H1 (cell line): ENCODE data around the gene CYP2W1. TPM values are rescaled to one million over a fixed set of nuclear protein-coding genes. Genes with fewer than 3 reads are reported as not detected.
"Not testable (repeated sequence)": the region's sequence is repeated elsewhere in the genome, so short reads cannot be mapped to it uniquely, and the experiment has no call there.

ENCODE experiments used
- CTCF ChIA-PET: fragments of 300-600 bp; sonication (Branson Sonifier 250); formaldehyde crosslinking; loops from one replicate; lab custom pipeline; 2021; ENCODE audit not compliant: partially characterized antibody; lab: Charles Lee
- POLR2A ChIA-PET: fragments of 300-600 bp; sonication (Branson Sonifier 250); formaldehyde crosslinking; loops from one replicate; lab custom pipeline; 2021; ENCODE audit warnings: inconsistent platforms; ENCODE audit not compliant: partially characterized antibody; lab: Charles Lee
- DNase-seq, 2 experiments: peaks; one replicate each; pipeline versions ENCODE4 v3.0.0 to v3.0.0-alpha.2; 2010 to 2022; ENCODE audit warnings: low spot score in 2 of 2, low read depth in 1 of 2, mixed read lengths in 1 of 2
- FAIRE-seq: peaks from 2 replicates; lab custom pipeline; 2011; peaks lifted over from hg19 to GRCh38; lab: Jason Lieb, UNC
- H2AFZ ChIP-seq: 2 replicates; pipeline ENCODE4 v1.8.1; 2012; ENCODE audit warnings: low read length, inconsistent platforms
- H2AK5ac ChIP-seq: 2 replicates; pipeline ENCODE4 v1.6.1; 2013; ENCODE audit warnings: low read depth, low read length
- H2BK120ac ChIP-seq: replicated peaks from 2 replicates; pipeline ENCODE3; 2013; ENCODE audit warnings: low read depth, low read length, inconsistent platforms
- H2BK12ac ChIP-seq: 2 replicates; pipeline ENCODE4 v1.6.1; 2013; ENCODE audit warnings: low read depth, low read length
- H2BK15ac ChIP-seq: 2 replicates; pipeline ENCODE4 v1.6.1; 2013; ENCODE audit warnings: low read length
- H2BK20ac ChIP-seq: 2 replicates; pipeline ENCODE4 v1.6.1; 2013; ENCODE audit warnings: low read length
- H2BK5ac ChIP-seq: 2 replicates; pipeline ENCODE4 v1.6.1; 2013; ENCODE audit warnings: low read depth, low read length
- H3K14ac ChIP-seq: 2 replicates; pipeline ENCODE4 v1.6.1; 2013; ENCODE audit warnings: inconsistent platforms; ENCODE audit not compliant: insufficient read length
- H3K18ac ChIP-seq: 2 replicates; pipeline ENCODE4 v1.6.1; 2013; ENCODE audit warnings: low read length; ENCODE audit errors: extremely low read depth
- H3K23ac ChIP-seq: 2 replicates; pipeline ENCODE4 v1.6.1; 2013; ENCODE audit warnings: inconsistent platforms; ENCODE audit not compliant: insufficient read length
- H3K23me2 ChIP-seq: 2 replicates; pipeline ENCODE4 v1.6.1; 2013; ENCODE audit warnings: low read depth, low read length
- H3K27ac ChIP-seq: 2 replicates; pipeline ENCODE4 v1.6.1; 2011; ENCODE audit warnings: low read depth, low read length, inconsistent platforms
- H3K27me3 ChIP-seq, 4 experiments: replicated peaks in 1 of 4; 1 replicate in 1 of 4; 2 replicates in 3 of 4; pipeline versions ENCODE4 v1.6.1 to v1.8.1; 2011 to 2013; ENCODE audit warnings: low read length in 3 of 4, mild to moderate bottlenecking in 3 of 4, inconsistent platforms in 2 of 4, mixed read lengths in 2 of 4, moderate library complexity in 1 of 4; ENCODE audit not compliant: control insufficient read depth in 3 of 4, insufficient read depth in 3 of 4; ENCODE audit errors: extremely low read depth in 1 of 4
- H3K36me3 ChIP-seq, 4 experiments: 2 replicates each; pipeline versions ENCODE4 v1.6.1 to v1.8.1; 2011 to 2013; ENCODE audit warnings: mild to moderate bottlenecking in 4 of 4, low read length in 3 of 4, moderate library complexity in 2 of 4, control low read depth in 1 of 4, inconsistent platforms in 1 of 4; ENCODE audit not compliant: insufficient read depth in 4 of 4, control insufficient read depth in 2 of 4
- H3K4ac ChIP-seq: replicated peaks from 2 replicates; pipeline ENCODE3; 2013; ENCODE audit warnings: low read length, low read depth, mixed read lengths, inconsistent platforms; ENCODE audit not compliant: insufficient read length
- H3K4me1 ChIP-seq, 4 experiments: replicated peaks in 1 of 4; 1 replicate in 1 of 4; 2 replicates in 3 of 4; pipeline versions ENCODE4 v1.6.1 to v1.8.1; 2011 to 2013; ENCODE audit warnings: low read length in 3 of 4, inconsistent platforms in 2 of 4, mixed read lengths in 1 of 4; ENCODE audit not compliant: insufficient read depth in 4 of 4, control insufficient read depth in 3 of 4
- H3K4me2 ChIP-seq, 2 experiments: 2 replicates each; pipeline versions ENCODE4 v1.6.1 to v1.8.1; 2011 to 2013; ENCODE audit warnings: low read depth in 2 of 2, low read length in 2 of 2, control low read depth in 1 of 2, inconsistent platforms in 1 of 2, mild to moderate bottlenecking in 1 of 2; ENCODE audit not compliant: insufficient read depth in 1 of 2
- H3K4me3 ChIP-seq, 4 experiments: fragments of 200-600, 300-600 bp in 1 of 4; sonication (generic), shearing (Covaris generic), sonication (Bioruptor Twin) in 1 of 4; 2 replicates each; pipeline versions ENCODE4 v1.5.1 to v1.8.1; 2011 to 2016; ENCODE audit warnings: low read length in 4 of 4, low read depth in 3 of 4, control low read depth in 2 of 4, inconsistent platforms in 2 of 4, mild to moderate bottlenecking in 2 of 4, mixed read lengths in 1 of 4, moderate library complexity in 1 of 4; ENCODE audit not compliant: insufficient read depth in 2 of 4; ENCODE audit errors: extremely low read depth in 1 of 4
- H3K56ac ChIP-seq: replicated peaks from 2 replicates; pipeline ENCODE3; 2013; ENCODE audit warnings: low read depth, mild to moderate bottlenecking, mixed read lengths, low read length, inconsistent platforms; ENCODE audit not compliant: insufficient read length
- H3K79me1 ChIP-seq: 2 replicates; pipeline ENCODE4 v1.6.1; 2013; ENCODE audit warnings: low read depth, low read length, control low read depth
- H3K79me2 ChIP-seq, 2 experiments: 2 replicates each; pipeline versions ENCODE4 v1.6.1 to v1.8.1; 2012 to 2013; ENCODE audit warnings: low read length in 2 of 2, mild to moderate bottlenecking in 2 of 2, inconsistent platforms in 1 of 2; ENCODE audit not compliant: insufficient read depth in 2 of 2, control insufficient read depth in 1 of 2
- H3K9ac ChIP-seq, 4 experiments: replicated peaks in 1 of 4; 1 replicate in 1 of 4; 2 replicates in 3 of 4; pipeline versions ENCODE4 v1.6.1 to v1.8.1; 2011 to 2013; ENCODE audit warnings: low read depth in 3 of 4, low read length in 3 of 4, control low read depth in 2 of 4, mild to moderate bottlenecking in 2 of 4, moderate library complexity in 2 of 4, inconsistent platforms in 1 of 4; ENCODE audit errors: extremely low read depth in 1 of 4
- H3K9me3 ChIP-seq, 2 experiments: 2 replicates each; pipeline versions ENCODE4 v1.6.1 to v1.8.1; 2012 to 2013; ENCODE audit warnings: mild to moderate bottlenecking in 2 of 2, moderate library complexity in 2 of 2, control low read depth in 1 of 2, inconsistent platforms in 1 of 2, low read depth in 1 of 2, low read length in 1 of 2, mixed read lengths in 1 of 2; ENCODE audit not compliant: insufficient read depth in 2 of 2
- H4K20me1 ChIP-seq, 2 experiments: replicated peaks in 1 of 2; 2 replicates each; pipeline versions ENCODE3 to v1.8.1; 2011 to 2013; ENCODE audit warnings: inconsistent platforms in 2 of 2, low read length in 2 of 2, mild to moderate bottlenecking in 1 of 2; ENCODE audit not compliant: insufficient read depth in 2 of 2, control insufficient read depth in 1 of 2
- H4K5ac ChIP-seq: 2 replicates; pipeline ENCODE4 v1.6.1; 2013; ENCODE audit warnings: low read length, low read depth, mixed read lengths, inconsistent platforms; ENCODE audit not compliant: insufficient read length
- H4K8ac ChIP-seq: 2 replicates; pipeline ENCODE4 v1.8.0; 2013; ENCODE audit warnings: mild to moderate bottlenecking, moderate library complexity, low read length, inconsistent platforms; ENCODE audit not compliant: insufficient read depth; ENCODE audit errors: extremely low read depth
- H4K91ac ChIP-seq: replicated peaks from 2 replicates; pipeline ENCODE3; 2013; ENCODE audit warnings: low read length, mixed read lengths, inconsistent platforms; ENCODE audit not compliant: insufficient read length
- WGBS, 2 experiments: shearing (Covaris generic) in 1 of 2; methylation state at CpG; one replicate each; pipeline versions ENCODE4 v1.1.6 to v1.1.7; 2013 to 2015; ENCODE audit warnings: low lambda C conversion rate in 2 of 2, mixed read lengths in 2 of 2, inconsistent platforms in 1 of 2, low coverage in 1 of 2, missing lambda C conversion rate in 1 of 2; ENCODE audit not compliant: insufficient replicate concordance in 2 of 2, insufficient coverage in 1 of 2, insufficient read length in 1 of 2; ENCODE audit errors: extremely low coverage in 1 of 2, missing lambda C conversion rate in 1 of 2; 5-methylcytosine and 5-hydroxymethylcytosine counted together
- polyA plus RNA-seq, 7 experiments: library from polyadenylated mRNA; depleted of rRNA in 3 of 7; stranded (reverse) in 5 of 7; unstranded in 2 of 7; fragments of >200 nt in 5 of 7; fragments of 200-250 nt in 2 of 7; gene quantifications; 1 replicate in 5 of 7; 2 replicates in 1 of 7; 4 replicates in 1 of 7; pipeline versions ENCODE4 v1.2.1 to v1.2.3, GENCODE V29; 2011 to 2013; ENCODE audit warnings: missing spikeins in 2 of 7, mixed read lengths in 2 of 7
- total RNA-seq: library from RNA; stranded (reverse); fragmentation: NEBNext Ultra II Directional; extraction: Animal tissue kit (Norgen Biotek cat#: 25700); gene quantifications from 2 replicates; pipeline ENCODE4 v1.2.1, GENCODE V29; 2021

Gene CYP2W1
- total and polyA plus RNA-seq, 2 of the 8 experiments (the other 6 are each of a cell fraction or from before 2014, with no cell fraction given): not detected

DNA sequence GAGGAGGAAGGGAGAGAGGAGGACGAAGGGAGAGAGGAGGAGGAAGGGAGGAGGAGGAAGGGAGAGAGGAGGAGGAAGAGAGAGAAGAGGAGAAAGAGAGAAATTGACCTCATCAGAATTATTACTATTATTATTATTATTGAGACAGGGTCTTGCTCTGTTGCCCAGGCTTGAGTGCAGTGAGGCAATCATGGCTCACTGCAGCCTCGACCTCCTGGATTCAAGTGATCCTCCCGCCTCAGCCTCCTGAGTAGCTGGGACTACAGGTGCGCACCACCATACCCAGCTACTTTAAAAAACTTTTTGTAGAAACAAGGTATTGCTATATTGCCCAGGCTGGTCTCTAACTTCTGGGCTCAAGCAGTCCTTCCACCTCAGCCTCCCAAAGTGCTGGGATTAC lies 39.2 kb upstream of the CYP2W1 start:
- H3K36me3 ChIP-seq, H2AK5ac ChIP-seq, H3K56ac ChIP-seq, H3K79me2 ChIP-seq, H3K23me2 ChIP-seq, H3K79me1 ChIP-seq, CTCF ChIA-PET, H2AFZ ChIP-seq, FAIRE-seq, H2BK5ac ChIP-seq, H3K27me3 ChIP-seq, H3K9ac ChIP-seq, H2BK15ac ChIP-seq, DNase-seq, H3K9me3 ChIP-seq, H2BK12ac ChIP-seq, H3K27ac ChIP-seq, H2BK20ac ChIP-seq, H3K4ac ChIP-seq, H3K18ac ChIP-seq, H3K4me2 ChIP-seq, H3K14ac ChIP-seq, H3K23ac ChIP-seq, H2BK120ac ChIP-seq, H3K4me3 ChIP-seq, H4K8ac ChIP-seq, H4K91ac ChIP-seq, H4K20me1 ChIP-seq, H4K5ac ChIP-seq: not testable (repeated sequence)
- peaks cover 0 to 17% (median 14%) of the 10 kb centered on the region in 4 experiments; a peak in 6 of 7 replicates for H3K4me1 ChIP-seq
- POLR2A ChIA-PET: interaction anchor here (0.7 to 1.3 kb wide), 2 partner anchors 24 to 30 kb away, joined by 3 read pairs; no protein-coding TSS in a partner anchor
- WGBS, 2 experiments: 93% methylated on average over 3 of the region's 4 CpGs; no CpG with 5 or more reads in 1 of the 2 experiments
